NCI-H2227 treated with DMSO at 0.1 percent for 48 hours (cell line): ENCODE measurements around the gene TNNC1.
A peak's percentile ranks its signal among the peaks of the same experiment; 100 is the strongest.

Source experiments
- DNase-seq: peaks from one replicate; lab custom pipeline; 2025; lab: John Stamatoyannopoulos, UW

TNNC1 gene

GRCh38 chr3:52432225-52432624 lies 21.6 kb downstream of the TNNC1 start:
- DNase-seq = no peak

- no peak for DNase-seq
These were observed 22.2 kb downstream of the TNNC1 start for GRCh38 chr3:52431459-52432223.

- no peak for DNase-seq
These were observed 23.4 kb downstream of the TNNC1 start for GRCh38 chr3:52430416-52430810.

GRCh38 chr3:52429779-52430415 lies 23.9 kb downstream of the TNNC1 start:
- DNase-seq = no peak

- DNase-seq = no peak
These were observed 24.8 kb downstream of the TNNC1 start for GRCh38 chr3:52429031-52429430.

GRCh38 chr3:52428151-52429005 lies 25.5 kb downstream of the TNNC1 start:
- DNase-seq = peak; percentile 54

GRCh38 chr3:52423173-52423572 lies 30.7 kb downstream of the TNNC1 start:
- no peak for DNase-seq

GRCh38 chr3:52422669-52423068 lies 31.2 kb downstream of the TNNC1 start:
- DNase-seq = no peak

- DNase-seq = no peak
These were observed 33.5 kb downstream of the TNNC1 start for GRCh38 chr3:52420388-52420787.

- no peak for DNase-seq
These were observed 38.0 kb downstream of the TNNC1 start for GRCh38 chr3:52415800-52416199.

GRCh38 chr3:52408466-52408865 lies 45.4 kb downstream of the TNNC1 start:
- no peak for DNase-seq

GRCh38 chr3:52407779-52408178 lies 46.1 kb downstream of the TNNC1 start:
- DNase-seq = no peak

GRCh38 chr3:52406791-52407510 lies 46.9 kb downstream of the TNNC1 start:
- DNase-seq = no peak

- DNase-seq = no peak
These were observed 47.6 kb downstream of the TNNC1 start for GRCh38 chr3:52406231-52406661.

- no peak for DNase-seq
These were observed 48.2 kb downstream of the TNNC1 start for GRCh38 chr3:52405601-52406110.

- DNase-seq = no peak
These were observed 48.8 kb downstream of the TNNC1 start for GRCh38 chr3:52405066-52405465.

- DNase-seq = no peak
These were observed 49.5 kb downstream of the TNNC1 start for GRCh38 chr3:52404391-52404790.

- DNase-seq = no peak
These were observed 49.9 kb downstream of the TNNC1 start for GRCh38 chr3:52403955-52404354.

GRCh38 chr3:52403271-52403841 lies 50.5 kb downstream of the TNNC1 start:
- no peak for DNase-seq

GRCh38 chr3:52402706-52403270 lies 51.1 kb downstream of the TNNC1 start:
- DNase-seq = no peak

GRCh38 chr3:52402101-52402521 lies 51.7 kb downstream of the TNNC1 start:
- DNase-seq = no peak
